ENCODE measurements around the gene PRCC. TPM values are rescaled to one million over a fixed set of nuclear protein-coding genes. Genes with fewer than 3 reads are reported as not detected.

The PRCC gene, protein sequence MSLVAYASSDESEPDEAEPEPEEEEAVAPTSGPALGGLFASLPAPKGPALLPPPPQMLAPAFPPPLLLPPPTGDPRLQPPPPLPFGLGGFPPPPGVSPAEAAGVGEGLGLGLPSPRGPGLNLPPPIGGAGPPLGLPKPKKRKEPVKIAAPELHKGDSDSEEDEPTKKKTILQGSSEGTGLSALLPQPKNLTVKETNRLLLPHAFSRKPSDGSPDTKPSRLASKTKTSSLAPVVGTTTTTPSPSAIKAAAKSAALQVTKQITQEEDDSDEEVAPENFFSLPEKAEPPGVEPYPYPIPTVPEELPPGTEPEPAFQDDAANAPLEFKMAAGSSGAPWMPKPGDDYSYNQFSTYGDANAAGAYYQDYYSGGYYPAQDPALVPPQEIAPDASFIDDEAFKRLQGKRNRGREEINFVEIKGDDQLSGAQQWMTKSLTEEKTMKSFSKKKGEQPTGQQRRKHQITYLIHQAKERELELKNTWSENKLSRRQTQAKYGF
- 71.8 to 77.9 TPM (median 77.7 TPM) in 5 replicates for total RNA-seq (2022; extraction: Qiagen RNA extraction)

DNA sequence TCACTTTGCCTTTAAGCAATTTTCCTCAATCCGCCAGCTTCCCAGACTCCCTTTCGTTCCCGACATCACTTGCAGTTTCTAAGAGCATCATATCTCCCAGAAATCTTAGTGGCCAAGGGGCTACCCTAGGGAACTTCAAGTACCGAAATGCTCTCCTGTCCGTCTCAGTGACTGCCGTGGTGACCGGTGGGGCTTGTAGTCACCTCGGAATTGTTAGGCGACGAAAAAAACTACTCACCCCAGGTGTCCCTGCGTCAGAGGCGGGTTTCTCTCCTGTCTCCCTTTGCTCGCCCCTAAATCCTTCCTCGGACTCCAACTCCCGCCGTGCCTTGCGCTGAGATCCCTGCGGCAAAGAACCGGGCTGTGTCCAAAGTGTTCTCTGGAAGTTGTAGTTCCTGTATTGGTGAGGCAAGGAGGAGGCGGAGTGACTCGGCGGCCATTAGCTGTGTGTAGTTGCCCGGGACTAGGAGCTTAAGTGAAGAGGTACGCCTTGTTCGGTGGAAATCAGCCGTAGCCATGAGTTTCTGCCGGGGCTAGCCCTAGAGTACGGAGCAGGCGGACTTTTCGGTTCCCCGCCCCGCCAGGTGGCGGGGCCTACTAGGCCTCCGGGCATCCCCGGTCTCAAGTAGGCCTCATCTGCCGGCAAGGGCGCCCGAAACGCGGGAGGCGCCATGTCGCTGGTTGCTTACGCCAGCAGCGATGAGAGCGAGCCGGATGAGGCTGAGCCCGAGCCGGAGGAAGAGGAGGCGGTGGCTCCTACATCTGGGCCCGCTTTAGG lies at the start of gene PRCC:
Gene PRCC (plus strand): TSS at position 435 of the 778 bp plus-strand sequence. CDS start 237 bp downstream, at position 672.

DNA sequence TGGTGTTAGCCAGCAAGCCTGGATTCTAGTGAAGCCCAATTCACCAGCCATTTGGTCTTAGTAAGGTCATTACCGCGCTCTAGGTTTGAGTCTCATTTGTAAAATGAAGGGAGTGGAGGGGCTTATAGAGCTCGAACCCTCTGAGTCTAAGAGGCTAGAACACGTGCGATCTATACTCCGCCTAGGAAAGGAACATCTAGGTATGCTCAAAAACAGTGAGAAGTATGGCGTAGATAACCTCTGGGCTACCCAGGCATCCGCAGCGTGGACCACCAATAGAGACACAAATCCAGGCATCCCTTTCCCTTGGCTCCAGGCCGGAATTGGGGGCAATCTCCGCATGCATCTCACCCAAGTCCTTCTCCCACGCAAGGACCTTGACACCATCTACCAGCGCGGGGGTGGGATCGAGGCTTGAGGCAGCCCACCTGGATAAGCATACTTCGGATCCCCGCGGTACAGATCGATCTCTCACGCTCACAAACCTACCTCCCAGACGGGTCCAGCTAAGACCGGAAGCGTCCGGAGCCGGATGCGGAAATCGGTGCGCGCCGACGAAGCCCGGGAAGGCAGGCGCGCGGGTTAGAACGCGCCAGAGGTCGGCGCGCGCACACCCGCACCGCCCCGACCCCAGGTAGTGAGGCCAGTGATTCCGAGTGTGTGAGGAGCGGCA lies 39.3 kb upstream of the PRCC start, which contains the start of gene METTL25B:
Gene METTL25B (plus strand): TSS at position 544 of the 673 bp plus-strand sequence. CDS start 636 bp downstream, outside the sequence.

DNA sequence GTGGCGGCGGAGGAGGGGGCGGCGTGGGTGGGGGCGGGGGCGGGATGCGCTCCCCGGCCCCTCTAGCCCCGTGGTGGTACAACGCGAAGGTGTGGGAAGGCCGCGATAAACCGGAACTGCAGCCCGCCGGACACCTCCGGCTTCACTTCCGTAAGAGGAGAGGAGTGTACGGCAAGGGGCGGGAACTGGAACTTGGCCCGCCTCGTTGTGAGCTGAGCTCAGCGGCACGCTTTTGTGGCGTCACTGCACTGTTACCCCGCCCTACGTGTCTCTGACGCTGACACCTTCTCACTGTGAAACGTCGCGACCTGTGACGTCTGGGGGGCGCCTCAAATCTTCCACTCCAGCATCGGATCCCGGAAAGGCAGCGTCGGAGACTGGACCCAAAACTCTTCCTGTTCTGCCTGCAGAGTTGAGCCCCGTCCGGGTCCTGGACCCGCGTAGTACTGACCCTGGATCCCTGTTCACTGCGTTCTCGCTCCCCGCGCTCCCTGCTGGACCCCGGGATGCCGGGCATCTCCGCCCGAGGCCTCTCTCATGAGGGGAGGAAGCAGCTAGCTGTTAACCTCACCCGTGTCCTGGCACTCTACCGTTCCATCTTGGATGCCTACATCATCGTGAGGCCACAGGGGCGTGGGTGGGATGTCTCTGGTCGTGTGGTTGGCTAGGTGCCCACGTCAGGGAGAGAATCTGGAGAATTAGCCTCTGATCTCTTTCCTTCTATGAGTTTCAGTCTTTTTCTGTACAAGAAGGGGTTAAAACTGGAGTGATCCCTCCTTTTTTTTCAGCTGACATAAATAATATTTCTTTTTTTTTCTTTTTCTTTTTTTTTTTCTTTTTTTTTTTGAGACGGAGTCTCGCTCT lies 38.5 kb upstream of the PRCC start, which contains the start of gene ISG20L2:
Gene ISG20L2 (minus strand): TSS at position 168 of the 864 bp plus-strand sequence. CDS start 1,114 bp downstream, outside the sequence.

DNA sequence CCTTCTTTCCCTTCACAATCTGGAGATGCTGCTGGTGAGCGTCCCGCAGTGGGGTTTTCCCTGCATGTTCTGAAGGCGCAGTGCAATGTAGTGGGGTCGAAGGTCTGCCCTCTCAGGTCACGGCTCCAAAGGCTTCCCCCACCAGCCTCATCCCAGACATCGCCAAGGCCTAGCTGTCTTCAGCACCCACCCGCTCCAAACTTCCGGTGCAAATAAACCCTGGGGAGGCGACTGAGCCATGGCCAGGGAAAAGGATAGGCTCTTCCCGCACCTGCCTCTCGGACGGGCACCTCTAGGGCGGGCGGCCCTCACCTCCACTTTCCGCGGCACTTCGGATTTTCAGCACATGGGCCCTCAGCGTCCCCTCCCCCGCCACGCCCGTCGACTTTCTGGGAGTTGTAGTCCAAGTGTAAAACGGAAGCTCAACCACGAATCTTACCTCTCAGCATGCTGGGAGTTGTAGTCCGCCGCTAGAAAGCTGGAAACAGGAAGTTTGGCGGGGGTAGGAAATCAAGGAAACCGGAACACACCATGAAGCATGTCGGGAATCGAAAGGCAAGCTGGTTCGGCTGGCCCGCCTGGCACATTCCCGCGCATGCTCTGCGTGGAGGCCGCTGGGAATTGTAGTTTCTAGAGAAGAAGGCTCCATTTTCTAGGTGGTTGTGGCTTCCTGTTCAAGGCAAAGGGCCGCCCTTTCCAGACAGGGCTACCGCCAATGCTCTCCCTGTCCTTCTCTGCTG lies 26.4 kb upstream of the PRCC start, which contains the start of gene MRPL24:
Gene MRPL24 (minus strand): TSS at position 348 of the 740 bp plus-strand sequence. CDS start 2,384 bp downstream, outside the sequence.

DNA sequence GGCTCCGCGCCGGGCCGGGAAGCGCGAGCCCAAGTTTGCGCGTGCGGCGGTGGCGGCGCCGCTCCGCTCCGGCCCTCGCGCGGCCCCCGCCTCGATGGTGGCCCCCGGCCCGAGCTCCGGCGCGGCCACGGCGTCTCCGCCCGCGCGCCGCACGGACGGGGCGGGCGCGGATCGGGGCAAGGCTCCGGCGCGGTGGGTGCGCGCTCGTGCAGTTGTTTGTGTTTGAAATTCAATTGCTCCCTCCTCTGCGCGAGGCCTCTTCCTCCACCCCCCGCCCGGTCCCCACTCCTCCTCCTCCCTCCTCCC lies 15.9 kb upstream of the PRCC start, which contains the start of gene HDGF:
Gene HDGF (minus strand): TSS at position 225 of the 306 bp plus-strand sequence. CDS start 246 bp downstream, outside the sequence.

DNA sequence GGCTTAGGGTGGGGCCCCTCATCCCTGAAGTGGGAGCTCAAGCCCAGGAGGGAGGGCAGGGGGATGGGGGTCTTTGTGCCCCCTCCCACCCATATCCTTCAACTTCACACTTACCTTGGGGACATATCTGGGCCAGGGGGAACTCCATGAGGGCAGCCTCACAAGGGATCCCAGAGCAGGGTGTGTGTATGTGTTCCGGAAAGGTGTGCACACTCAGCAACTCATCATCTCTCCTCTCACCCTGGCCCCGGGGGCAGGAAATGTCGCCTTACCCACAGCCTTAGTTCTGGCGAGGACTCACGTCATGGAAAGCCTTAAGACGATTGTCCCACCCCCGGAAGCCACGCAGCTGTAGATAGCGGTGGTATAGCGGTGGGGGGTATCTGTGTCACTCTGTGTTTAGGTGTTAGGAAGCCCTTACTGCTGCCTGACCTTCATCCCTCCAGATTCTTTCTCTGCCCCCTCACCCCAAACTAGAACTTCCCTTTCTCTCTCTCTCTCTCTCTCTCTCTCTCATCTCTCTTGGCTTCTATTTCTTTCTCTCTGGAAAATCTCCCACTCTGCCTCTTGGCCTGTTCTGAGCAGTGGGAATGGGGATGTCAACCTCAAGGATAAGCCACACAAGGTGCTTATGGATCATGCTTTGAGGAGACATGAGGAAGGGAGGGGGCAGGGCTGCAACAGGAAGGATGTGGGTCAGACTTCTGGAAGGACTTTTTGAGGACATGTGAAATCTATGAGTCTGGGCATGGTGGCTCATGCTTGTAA lies 49.4 kb downstream of the PRCC start, which contains the start of gene SH2D2A:
Gene SH2D2A (minus strand): TSS at position 288 of the 768 bp plus-strand sequence. CDS start 140 bp downstream, at position 148.

Other genes starting within 250 kb of the PRCC start
- gene IQGAP3, start 195.0 kb upstream of the PRCC start, total RNA-seq (2022; extraction: Qiagen RNA extraction) = 12.2 to 20.9 TPM (median 18.6 TPM) in 5 replicates
- gene TTC24, start 187.8 kb upstream of the PRCC start, total RNA-seq (2022; extraction: Qiagen RNA extraction) = not detected in 5 replicates
- gene NAXE, start 175.8 kb upstream of the PRCC start, total RNA-seq (2022; extraction: Qiagen RNA extraction) = 133 to 172 TPM (median 169 TPM) in 5 replicates
- gene GPATCH4, start 166.1 kb upstream of the PRCC start, total RNA-seq (2022; extraction: Qiagen RNA extraction) = 62.7 to 97.9 TPM (median 67.4 TPM) in 5 replicates
- gene HAPLN2, start 148.1 kb upstream of the PRCC start, total RNA-seq (2022; extraction: Qiagen RNA extraction) = 0.14 to 0.21 TPM (median 0.14 TPM) in 3 of 5 replicates, not detected in the others
- gene BCAN, start 125.4 kb upstream of the PRCC start, total RNA-seq (2022; extraction: Qiagen RNA extraction) = 0.05 to 0.12 TPM in 2 of 5 replicates, not detected in the others
- 1.2 to 1.5 TPM (median 1.3 TPM) in 5 replicates for gene NES, start 90.1 kb upstream of the PRCC start, total RNA-seq (2022; extraction: Qiagen RNA extraction)
- gene CRABP2, start 62.0 kb upstream of the PRCC start, total RNA-seq (2022; extraction: Qiagen RNA extraction) = 10.1 to 14.1 TPM (median 11.0 TPM) in 5 replicates
- gene METTL25B, start 39.1 kb upstream of the PRCC start, total RNA-seq (2022; extraction: Qiagen RNA extraction) = 20.7 to 26.6 TPM (median 25.5 TPM) in 5 replicates
- gene ISG20L2, start 38.8 kb upstream of the PRCC start, total RNA-seq (2022; extraction: Qiagen RNA extraction) = 39.8 to 52.9 TPM (median 44.0 TPM) in 5 replicates
- 173 to 203 TPM (median 195 TPM) in 5 replicates for gene MRPL24, start 26.4 kb upstream of the PRCC start, total RNA-seq (2022; extraction: Qiagen RNA extraction)
- 422 to 452 TPM (median 434 TPM) in 5 replicates for gene HDGF, start 15.9 kb upstream of the PRCC start, total RNA-seq (2022; extraction: Qiagen RNA extraction)
- 2.8 to 5.1 TPM (median 3.9 TPM) in 5 replicates for gene SH2D2A, start 49.3 kb downstream of the PRCC start, total RNA-seq (2022; extraction: Qiagen RNA extraction)
- gene INSRR, start 91.6 kb downstream of the PRCC start, total RNA-seq (2022; extraction: Qiagen RNA extraction) = 0.01 TPM in 1 of 5 replicates, not detected in the others
- 0.06 to 0.15 TPM (median 0.12 TPM) in 5 replicates for gene NTRK1, start 93.3 kb downstream of the PRCC start, total RNA-seq (2022; extraction: Qiagen RNA extraction)
- gene PEAR1, start 126.2 kb downstream of the PRCC start, total RNA-seq (2022; extraction: Qiagen RNA extraction) = 7.8 to 11.1 TPM (median 9.9 TPM) in 5 replicates
- gene LRRC71, start 153.1 kb downstream of the PRCC start, total RNA-seq (2022; extraction: Qiagen RNA extraction) = 0.07 to 0.21 TPM (median 0.13 TPM) in 5 replicates

Data from A549 treated with CORT108297 at 1 μM for 4 hours (cell line).